Thoracic aorta (tissue), 2 donors: ENCODE measurements around the gene CRHR2. TPM values are rescaled to one million over a fixed set of nuclear protein-coding genes. Genes with fewer than 3 reads are reported as not detected.

Experiments used
- ATAC-seq: fragments of 150-250 bp; one replicate; pipeline ENCODE4 v1.8.0; 2017; ENCODE audit warnings: low read depth; ENCODE audit not compliant: insufficient number of reproducible peaks, low FRiP score
- DNase-seq: peaks from one replicate; pipeline ENCODE4 v3.0.0-alpha.2; 2020; ENCODE audit warnings: low spot score
- H3K27ac ChIP-seq, 2 donors: fragments of 200-600 bp; sonication (generic); 1 replicate in 1 of 2; 2 replicates in 1 of 2; pipeline ENCODE4 v1.5.1; 2016; ENCODE audit warnings: mild to moderate bottlenecking in 2 of 2, moderate library complexity in 2 of 2
- H3K27me3 ChIP-seq: fragments of 200-600 bp; sonication (generic); replicated peaks from 2 replicates; pipeline ENCODE4 v1.6.0; 2016; ENCODE audit warnings: mild to moderate bottlenecking; ENCODE audit not compliant: insufficient read depth
- H3K36me3 ChIP-seq: fragments of 200-600 bp; sonication (generic); one replicate; pipeline ENCODE4 v1.5.1; 2016
- H3K4me1 ChIP-seq, 2 donors: fragments of 200-600 bp; sonication (generic); 1 replicate in 1 of 2; 2 replicates in 1 of 2; pipeline versions ENCODE4 v1.5.1 to v1.6.0; 2016; ENCODE audit warnings: low read depth in 2 of 2, mild to moderate bottlenecking in 1 of 2; ENCODE audit not compliant: control insufficient read depth in 1 of 2
- H3K4me3 ChIP-seq: fragments of 200-600 bp; sonication (generic); 2 replicates; pipeline ENCODE4 v1.5.1; 2016; ENCODE audit warnings: mild to moderate bottlenecking
- H3K9me3 ChIP-seq: fragments of 200-600 bp; sonication (generic); 2 replicates; pipeline ENCODE4 v1.5.1; 2016
- total RNA-seq, 2 donors: library from RNA; depleted of rRNA; stranded (reverse); fragments of >200 nt; gene quantifications; one replicate each; pipeline versions ENCODE4 v1.1.0 to v1.2.3, GENCODE V29; 2016
- TF ChIP-seq, protein P1 (sequence below): fragments of 200-600 bp; sonication (generic); IDR thresholded peaks from one replicate; pipeline ENCODE4 v1.5.1; 2019; ENCODE audit warnings: antibody characterized with exemption

Gene CRHR2
- total RNA-seq, 2 donors from 2014 or later, result 0.21 TPM; not detected in 1

GRCh38 chr7:30625283-30625682, 57.0 kb downstream of the CRHR2 start:
- H3K9me3 ChIP-seq, result no peaks in the 10 kb centered on the region
- no peaks in the 10 kb centered on the region for H3K27me3 ChIP-seq
- H3K4me3 ChIP-seq, result no peak overlapping the region
- TF ChIP-seq, protein P1, sequence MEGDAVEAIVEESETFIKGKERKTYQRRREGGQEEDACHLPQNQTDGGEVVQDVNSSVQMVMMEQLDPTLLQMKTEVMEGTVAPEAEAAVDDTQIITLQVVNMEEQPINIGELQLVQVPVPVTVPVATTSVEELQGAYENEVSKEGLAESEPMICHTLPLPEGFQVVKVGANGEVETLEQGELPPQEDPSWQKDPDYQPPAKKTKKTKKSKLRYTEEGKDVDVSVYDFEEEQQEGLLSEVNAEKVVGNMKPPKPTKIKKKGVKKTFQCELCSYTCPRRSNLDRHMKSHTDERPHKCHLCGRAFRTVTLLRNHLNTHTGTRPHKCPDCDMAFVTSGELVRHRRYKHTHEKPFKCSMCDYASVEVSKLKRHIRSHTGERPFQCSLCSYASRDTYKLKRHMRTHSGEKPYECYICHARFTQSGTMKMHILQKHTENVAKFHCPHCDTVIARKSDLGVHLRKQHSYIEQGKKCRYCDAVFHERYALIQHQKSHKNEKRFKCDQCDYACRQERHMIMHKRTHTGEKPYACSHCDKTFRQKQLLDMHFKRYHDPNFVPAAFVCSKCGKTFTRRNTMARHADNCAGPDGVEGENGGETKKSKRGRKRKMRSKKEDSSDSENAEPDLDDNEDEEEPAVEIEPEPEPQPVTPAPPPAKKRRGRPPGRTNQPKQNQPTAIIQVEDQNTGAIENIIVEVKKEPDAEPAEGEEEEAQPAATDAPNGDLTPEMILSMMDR, result no peak
- H3K4me1 ChIP-seq, result no peaks in the 10 kb centered on the region
- no peak overlapping the region for H3K27ac ChIP-seq
- ATAC-seq, result no peak
- DNase-seq, result no peak
- H3K36me3 ChIP-seq, result peaks cover 34% of the 10 kb centered on the region

GRCh38 chr7:30618961-30619360, 63.3 kb downstream of the CRHR2 start:
- Histone ChIP-seq H3K27me3 (no peaks in the 10 kb centered on the region), H3K9me3 (no peaks in the 10 kb centered on the region), H3K27ac (no peak overlapping the region), H3K4me3 (no peak overlapping the region), H3K4me1 (no peaks in the 10 kb centered on the region), H3K36me3 (peaks cover 30% of the 10 kb centered on the region)
- no peak for ATAC-seq
- DNase-seq, result no peak
- TF ChIP-seq, protein P1, result no peak

DNA sequence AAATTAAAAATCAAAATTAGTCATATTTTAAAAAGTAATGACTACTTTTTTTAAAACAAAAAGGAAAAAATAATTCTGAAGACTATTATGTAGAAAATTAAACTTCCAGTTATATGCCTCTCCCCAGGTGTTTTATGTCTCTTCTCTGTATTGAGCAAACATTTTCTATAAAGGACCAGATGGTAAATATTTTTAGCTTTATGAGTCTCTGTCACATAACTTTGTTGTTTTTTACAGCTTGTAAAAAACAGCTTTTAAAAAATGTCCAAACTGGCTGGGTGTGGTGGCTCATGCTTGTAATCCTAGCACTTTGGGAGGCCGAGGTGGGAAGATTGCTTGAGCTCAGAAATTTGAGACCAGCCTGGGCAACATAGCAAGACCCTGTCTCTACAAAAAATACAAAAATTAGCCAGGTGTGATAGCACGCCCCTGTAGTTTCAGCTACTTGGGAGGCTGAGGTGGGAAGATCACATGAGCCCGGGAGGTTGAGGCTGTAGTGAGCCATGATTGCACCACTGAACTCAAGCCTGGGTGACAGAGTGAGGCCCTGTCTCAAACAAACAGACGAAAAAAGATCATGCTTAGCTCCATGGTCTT, 64.1 kb downstream of the CRHR2 start:
- no peak overlapping the region for H3K4me3 ChIP-seq
- DNase-seq (no peak), ATAC-seq (no peak)
- TF ChIP-seq, protein P1, result no peak
- no peaks in the 10 kb centered on the region for H3K9me3 ChIP-seq
- H3K27me3 ChIP-seq, result no peaks in the 10 kb centered on the region
- H3K36me3 ChIP-seq, result peaks cover 30% of the 10 kb centered on the region
- H3K4me1 ChIP-seq, result no peaks in the 10 kb centered on the region
- no peak overlapping the region for H3K27ac ChIP-seq

GRCh38 chr7:30617359-30617758, 64.9 kb downstream of the CRHR2 start:
- H3K9me3 ChIP-seq, result no peaks in the 10 kb centered on the region
- TF ChIP-seq, protein P1, result no peak
- H3K4me1 ChIP-seq, result no peaks in the 10 kb centered on the region
- DNase-seq, result no peak
- no peak overlapping the region for H3K4me3 ChIP-seq
- peaks cover 26% of the 10 kb centered on the region for H3K36me3 ChIP-seq
- H3K27me3 ChIP-seq, result no peaks in the 10 kb centered on the region
- ATAC-seq, result no peak
- H3K27ac ChIP-seq, result no peak overlapping the region

- TF ChIP-seq, protein P1, result no peak
- H3K9me3 ChIP-seq, result no peaks in the 10 kb centered on the region
- ATAC-seq (no peak), DNase-seq (no peak)
- H3K4me3 ChIP-seq, result no peak overlapping the region
- H3K4me1 ChIP-seq, result no peaks in the 10 kb centered on the region
- H3K27ac ChIP-seq, result no peak overlapping the region
- no peaks in the 10 kb centered on the region for H3K27me3 ChIP-seq
- H3K36me3 ChIP-seq, result peaks cover 26% of the 10 kb centered on the region
These were observed 65.9 kb downstream of the CRHR2 start for GRCh38 chr7:30616318-30616717.
